Parathyroid adenoma (tissue), 2 donors: Measurements from ENCODE around the gene PRSS58.

ENCODE experiments used
- H2AFZ ChIP-seq: fragments of 300-600 bp; sonication (generic); one replicate; pipeline ENCODE4 v1.7.0; 2017; ENCODE audit warnings: antibody characterized with exemption, mild to moderate bottlenecking
- H3K27ac ChIP-seq: fragments of 300-600 bp; sonication (generic); one replicate; pipeline ENCODE4 v1.7.0; 2017
- H3K27me3 ChIP-seq: fragments of 300-600 bp; sonication (generic); one replicate; pipeline ENCODE4 v1.7.0; 2017; ENCODE audit warnings: low read length; ENCODE audit not compliant: control insufficient read depth, insufficient read depth
- H3K36me3 ChIP-seq: fragments of 300-600 bp; sonication (generic); one replicate; pipeline ENCODE4 v1.7.0; 2017; ENCODE audit warnings: low read length; ENCODE audit not compliant: control insufficient read depth, insufficient read depth
- H3K4me1 ChIP-seq: fragments of 300-600 bp; sonication (generic); one replicate; pipeline ENCODE4 v1.7.0; 2017; ENCODE audit warnings: control low read depth
- H3K4me2 ChIP-seq: fragments of 300-600 bp; sonication (generic); one replicate; pipeline ENCODE4 v1.7.0; 2017; ENCODE audit warnings: low read length
- H3K4me3 ChIP-seq: fragments of 300-600 bp; sonication (generic); one replicate; pipeline ENCODE4 v1.7.0; 2017; ENCODE audit warnings: low read depth, low read length
- H3K79me2 ChIP-seq: fragments of 300-600 bp; sonication (generic); one replicate; pipeline ENCODE4 v1.7.0; 2017; ENCODE audit warnings: control low read depth
- H3K9ac ChIP-seq: fragments of 300-600 bp; sonication (generic); one replicate; pipeline ENCODE4 v1.7.0; 2017; ENCODE audit warnings: mild to moderate bottlenecking
- H3K9me3 ChIP-seq: fragments of 300-600 bp; sonication (generic); one replicate; pipeline ENCODE4 v1.7.0; 2017; ENCODE audit warnings: low read length; ENCODE audit not compliant: control insufficient read depth
- CTCF ChIP-seq: fragments of 300-600 bp; sonication (generic); IDR thresholded peaks from one replicate; pipeline ENCODE4 v1.7.0; 2017; ENCODE audit warnings: antibody characterized with exemption, mild to moderate bottlenecking
- donor health status: primary hyperparathyroidism.

Gene PRSS58

DNA sequence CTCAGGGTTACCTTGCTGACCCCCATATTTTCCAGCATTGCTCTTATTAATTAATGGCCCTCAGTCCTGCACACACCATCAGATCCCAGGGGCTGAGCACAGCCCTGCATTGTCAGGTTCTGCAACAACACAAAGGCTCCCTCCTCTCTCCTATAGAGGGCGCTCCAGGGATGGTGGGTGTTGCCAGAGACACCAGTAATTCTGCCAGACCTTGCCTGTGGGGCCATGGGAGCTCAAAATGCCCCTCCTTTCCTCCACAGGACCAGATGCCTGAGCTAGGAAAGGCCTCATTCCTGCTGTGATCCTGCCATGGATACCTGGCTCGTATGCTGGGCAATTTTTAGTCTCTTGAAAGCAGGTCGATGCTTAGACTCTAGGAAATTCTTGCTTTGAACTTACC lies 42.8 kb upstream of the PRSS58 start:
- no peak overlapping the region for H3K4me2 ChIP-seq

DNA sequence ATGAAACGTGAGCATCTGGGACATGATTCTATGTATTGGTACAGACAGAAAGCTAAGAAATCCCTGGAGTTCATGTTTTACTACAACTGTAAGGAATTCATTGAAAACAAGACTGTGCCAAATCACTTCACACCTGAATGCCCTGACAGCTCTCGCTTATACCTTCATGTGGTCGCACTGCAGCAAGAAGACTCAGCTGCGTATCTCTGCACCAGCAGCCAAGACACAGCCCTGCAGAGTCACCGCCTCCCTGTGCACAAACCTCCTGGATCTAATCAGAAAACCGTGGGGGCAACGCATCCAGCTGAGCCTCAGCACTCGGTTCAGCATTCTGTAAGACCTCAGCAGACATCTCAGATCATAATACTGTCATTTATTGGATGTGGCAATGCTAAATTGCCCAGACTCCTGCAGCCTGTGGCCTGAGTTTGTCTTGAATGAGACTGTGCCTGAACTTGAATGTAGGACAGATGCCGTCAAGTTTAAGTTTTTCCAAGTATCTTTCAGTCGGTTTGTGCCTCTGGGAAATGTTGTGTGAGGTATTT lies 41.5 kb upstream of the PRSS58 start:
- Histone ChIP-seq H3K4me2 (no peak overlapping the region), H3K9ac (no peak overlapping the region), H3K9me3 (no peaks in the 10 kb centered on the region), H2AFZ (peak overlapping the region; percentile 43), H3K27ac (no peak overlapping the region), H3K36me3 (no peaks in the 10 kb centered on the region), H3K79me2 (no peaks in the 10 kb centered on the region), H3K27me3 (no peaks in the 10 kb centered on the region), H3K4me1 (peaks cover 49% of the 10 kb centered on the region), H3K4me3 (no peak overlapping the region)
- TF ChIP-seq CTCF, result no peak

More for the DNA sequence above, 42.8 kb upstream of the PRSS58 start:
- peak; percentile 46 for TF ChIP-seq CTCF
- Histone ChIP-seq H3K27ac (no peak overlapping the region), H3K9me3 (no peaks in the 10 kb centered on the region), H3K79me2 (no peaks in the 10 kb centered on the region), H3K4me1 (peaks cover 56% of the 10 kb centered on the region), H3K4me3 (no peak overlapping the region), H2AFZ (peak overlapping the region; percentile 59), H3K27me3 (no peaks in the 10 kb centered on the region), H3K9ac (no peak overlapping the region), H3K36me3 (no peaks in the 10 kb centered on the region)

DNA sequence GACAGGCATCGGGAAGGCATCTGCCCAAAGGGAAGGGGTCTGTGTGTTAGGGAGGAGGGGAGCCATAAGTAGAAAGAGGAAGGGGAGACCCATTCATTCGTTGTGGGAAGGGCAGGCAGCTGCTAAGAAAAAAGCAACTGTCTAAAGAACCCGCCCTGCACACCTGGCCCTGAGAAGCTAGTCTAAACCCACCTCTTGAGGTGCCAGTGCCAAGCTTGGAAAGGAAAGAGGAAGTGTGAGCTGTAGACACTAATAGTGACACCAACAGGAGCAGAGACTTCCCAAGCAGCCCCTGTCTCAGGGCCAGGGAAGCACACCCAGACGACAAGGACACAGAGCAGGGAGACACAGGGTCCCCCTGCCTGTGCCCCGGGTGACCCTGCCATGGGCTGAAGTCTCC lies 40.8 kb upstream of the PRSS58 start:
- Histone ChIP-seq H3K27me3 (no peaks in the 10 kb centered on the region), H3K36me3 (no peaks in the 10 kb centered on the region), H3K27ac (no peak overlapping the region), H3K4me3 (no peak overlapping the region), H3K79me2 (no peaks in the 10 kb centered on the region), H3K4me1 (peaks cover 42% of the 10 kb centered on the region), H3K9me3 (no peaks in the 10 kb centered on the region), H3K4me2 (no peak overlapping the region), H2AFZ (peak overlapping the region; percentile 43), H3K9ac (no peak overlapping the region)
- TF ChIP-seq CTCF, result no peak

DNA sequence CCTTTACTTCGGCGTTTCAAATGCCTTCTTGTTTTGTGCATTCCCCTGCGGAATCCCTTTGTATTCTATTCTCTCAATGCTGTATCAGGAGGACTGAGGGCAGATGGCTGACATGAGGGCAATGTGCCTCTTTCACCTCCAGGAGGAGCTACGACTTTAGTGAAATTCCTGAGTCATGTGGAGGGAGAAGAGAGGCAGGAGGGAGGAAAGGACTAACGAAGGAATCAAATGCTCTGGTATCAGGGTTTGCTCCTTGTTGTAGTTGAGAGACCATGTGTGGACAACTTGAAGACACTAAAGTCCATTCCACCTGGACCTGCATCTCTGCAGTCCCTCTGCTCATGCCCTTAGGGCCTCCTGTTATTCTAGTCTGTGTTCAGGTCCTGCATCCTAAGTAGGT lies 40.2 kb upstream of the PRSS58 start:
- H3K4me3 ChIP-seq, result no peak overlapping the region
- H3K9me3 ChIP-seq, result no peaks in the 10 kb centered on the region
- no peak overlapping the region for H3K9ac ChIP-seq
- peak; percentile 42 for TF ChIP-seq CTCF
- no peaks in the 10 kb centered on the region for H3K79me2 ChIP-seq
- no peak overlapping the region for H3K27ac ChIP-seq
- no peak overlapping the region for H3K4me2 ChIP-seq
- no peaks in the 10 kb centered on the region for H3K36me3 ChIP-seq
- H3K4me1 ChIP-seq, result peaks cover 40% of the 10 kb centered on the region
- no peaks in the 10 kb centered on the region for H3K27me3 ChIP-seq
- H2AFZ ChIP-seq, result no peak overlapping the region

DNA sequence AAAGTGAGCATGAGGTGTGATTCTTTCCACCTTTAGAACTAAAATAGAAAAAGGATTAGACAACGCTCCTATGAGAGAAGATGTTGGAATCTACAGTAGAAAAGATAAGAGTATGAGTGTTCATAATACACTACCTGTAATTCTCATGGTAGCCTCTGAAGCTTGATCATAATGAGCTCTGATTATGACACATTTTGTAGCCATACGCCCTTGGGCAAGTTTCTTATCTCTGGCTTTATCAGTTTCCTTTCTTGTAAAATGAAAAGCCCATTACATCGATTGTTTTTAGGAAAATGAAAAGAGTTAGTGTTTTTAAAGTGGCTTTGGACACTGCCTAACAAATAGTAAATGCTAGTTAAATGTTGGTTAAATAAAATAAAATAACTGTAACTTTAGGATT lies 22.4 kb upstream of the PRSS58 start:
- H3K4me3 ChIP-seq, result no peak overlapping the region
- no peaks in the 10 kb centered on the region for H3K9me3 ChIP-seq
- no peaks in the 10 kb centered on the region for H3K4me1 ChIP-seq
- H3K9ac ChIP-seq, result no peak overlapping the region
- H3K36me3 ChIP-seq, result no peaks in the 10 kb centered on the region
- no peak overlapping the region for H3K4me2 ChIP-seq
- no peaks in the 10 kb centered on the region for H3K79me2 ChIP-seq
- TF ChIP-seq CTCF, result no peak
- H3K27me3 ChIP-seq, result no peaks in the 10 kb centered on the region
- no peak overlapping the region for H3K27ac ChIP-seq
- H2AFZ ChIP-seq, result no peak overlapping the region
